Measurements from ENCODE around the gene LCN2. TPM values are rescaled to one million over a fixed set of nuclear protein-coding genes. Genes with fewer than 3 reads are reported as not detected.

LCN2 gene
- total and polyA plus RNA-seq, 12 donors: 0.34 to 2.7 (median 0.62) TPM; not detected in 5

DNA sequence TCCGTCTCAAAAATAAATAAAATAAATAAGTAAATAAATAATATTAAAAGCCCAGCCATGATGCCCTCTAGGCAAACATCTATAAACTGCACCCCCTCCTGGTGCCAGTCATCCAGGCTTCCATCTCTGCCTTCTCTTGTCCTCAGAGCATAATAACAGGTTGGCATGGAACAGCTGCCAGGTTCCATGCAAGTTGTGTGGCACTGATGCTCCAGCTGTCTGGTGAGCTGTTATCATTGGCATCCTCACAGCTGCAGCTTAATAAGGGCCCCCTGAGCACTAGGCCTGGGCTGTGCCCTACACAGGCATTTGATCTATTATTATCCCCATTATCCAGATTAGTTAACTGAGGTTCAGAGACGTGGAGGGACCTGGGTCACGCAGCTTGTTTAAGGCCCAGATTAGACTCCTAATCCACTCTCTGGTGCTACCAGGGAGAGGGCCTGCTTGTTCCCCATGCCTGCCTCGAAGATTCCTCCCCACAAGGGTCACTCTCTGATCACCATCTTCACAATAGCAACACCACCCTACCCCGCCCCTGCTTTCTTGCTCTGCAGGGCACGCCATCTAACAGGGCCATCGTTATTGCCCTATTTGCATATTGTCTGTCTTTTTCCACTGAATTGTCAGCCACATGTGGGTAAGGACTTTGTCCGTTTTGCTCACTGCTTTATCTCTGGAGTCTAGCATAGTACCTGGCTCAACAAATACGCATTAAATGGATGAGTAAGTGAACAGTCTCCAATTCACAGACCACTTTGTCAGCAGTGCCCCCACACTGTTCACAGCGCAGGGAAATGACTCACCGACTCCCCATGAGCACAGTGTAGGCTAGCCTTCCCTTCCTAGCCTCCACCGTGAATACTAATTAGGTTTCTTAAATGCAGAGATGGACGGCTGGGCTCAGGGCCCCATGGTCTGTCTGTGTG lies 52.5 kb downstream of the LCN2 start:
- Histone ChIP-seq H3K36me3 (no peaks in the 10 kb centered on the region), H3K27me3 (peaks cover 0 to 20% (median 16%) of the 10 kb centered on the region in 7 donors), H3K4me1 (peaks cover 0 to 16% (median 10%) of the 10 kb centered on the region in 9 donors), H3K4me3 (no peak overlapping the region), H3K27ac (no peak overlapping the region), H3K9me3 (no peaks in the 10 kb centered on the region)
- TF ChIP-seq, protein P1, sequence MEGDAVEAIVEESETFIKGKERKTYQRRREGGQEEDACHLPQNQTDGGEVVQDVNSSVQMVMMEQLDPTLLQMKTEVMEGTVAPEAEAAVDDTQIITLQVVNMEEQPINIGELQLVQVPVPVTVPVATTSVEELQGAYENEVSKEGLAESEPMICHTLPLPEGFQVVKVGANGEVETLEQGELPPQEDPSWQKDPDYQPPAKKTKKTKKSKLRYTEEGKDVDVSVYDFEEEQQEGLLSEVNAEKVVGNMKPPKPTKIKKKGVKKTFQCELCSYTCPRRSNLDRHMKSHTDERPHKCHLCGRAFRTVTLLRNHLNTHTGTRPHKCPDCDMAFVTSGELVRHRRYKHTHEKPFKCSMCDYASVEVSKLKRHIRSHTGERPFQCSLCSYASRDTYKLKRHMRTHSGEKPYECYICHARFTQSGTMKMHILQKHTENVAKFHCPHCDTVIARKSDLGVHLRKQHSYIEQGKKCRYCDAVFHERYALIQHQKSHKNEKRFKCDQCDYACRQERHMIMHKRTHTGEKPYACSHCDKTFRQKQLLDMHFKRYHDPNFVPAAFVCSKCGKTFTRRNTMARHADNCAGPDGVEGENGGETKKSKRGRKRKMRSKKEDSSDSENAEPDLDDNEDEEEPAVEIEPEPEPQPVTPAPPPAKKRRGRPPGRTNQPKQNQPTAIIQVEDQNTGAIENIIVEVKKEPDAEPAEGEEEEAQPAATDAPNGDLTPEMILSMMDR (IDR thresholded peaks at IDR 0.05): no peak
- 87 to 89% methylated on average over 13 of the region's 13 CpGs for WGBS, 2 donors
- intact Hi-C loops (cut with DNase I): loop anchor here in 1 of 10 donors (2.0 kb wide), 1 partner anchor 41 kb away; no protein-coding TSS in a partner anchor
- ATAC-seq: no peak
- peak in 1 of 2 donors; percentile 6 for DNase-seq

DNA sequence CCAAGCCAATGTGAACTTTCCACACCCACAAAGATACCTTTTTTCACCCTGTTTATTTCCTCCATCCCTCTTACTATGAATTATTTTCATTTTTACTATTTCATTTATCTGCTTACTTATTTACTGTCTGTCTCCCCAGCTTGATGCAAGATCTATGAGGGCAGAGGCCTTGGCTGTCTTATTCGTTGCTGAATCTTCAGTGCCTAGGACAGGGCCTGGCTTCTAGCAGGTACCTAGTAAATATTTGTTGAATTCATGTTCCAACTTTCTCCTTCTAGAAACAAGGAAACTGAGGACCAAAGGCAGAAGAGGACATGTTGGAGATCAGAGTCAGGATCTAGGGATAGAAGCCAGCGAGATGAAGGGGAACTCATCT lies 53.4 kb downstream of the LCN2 start:
- H3K27me3 ChIP-seq: peaks cover 0 to 20% (median 16%) of the 10 kb centered on the region in 7 donors
- 10 to 16% methylated on average over 2 of the region's 2 CpGs for WGBS, 2 donors

More for the DNA sequence above, 53.4 kb downstream of the LCN2 start:
- H3K27ac ChIP-seq: peak overlapping the region in 1 of 10 donors; percentile 54
- peak overlapping the region in 7 of 10 donors; percentile 67 to 75 (median 71) for H3K4me3 ChIP-seq
- DNase-seq (no peak), ATAC-seq (no peak)
- intact Hi-C loops (cut with DNase I): loop anchor here in 1 of 10 donors (2.0 kb wide), 1 partner anchor 40 kb away; no protein-coding TSS in a partner anchor
- peaks cover 0 to 16% (median 10%) of the 10 kb centered on the region in 9 donors for H3K4me1 ChIP-seq
- no peaks in the 10 kb centered on the region for H3K36me3 ChIP-seq
- TF ChIP-seq, protein P1 (IDR thresholded peaks at IDR 0.05): no peak
- no peaks in the 10 kb centered on the region for H3K9me3 ChIP-seq

Other genes with a start within 250 kb of the LCN2 start
- 10 to 100 TPM; 32.8 to 52.0 (median 44.7) TPM for gene ST6GALNAC6, start 249.8 kb upstream of the LCN2 start, total RNA-seq
- 10 to 100 TPM; 33.0 to 40.5 TPM for gene ST6GALNAC6, start 249.8 kb upstream of the LCN2 start, polyA plus RNA-seq
- gene ST6GALNAC4, start 232.4 kb upstream of the LCN2 start, total RNA-seq: 10 to 100 TPM; 23.2 to 52.9 (median 33.9) TPM
- gene ST6GALNAC4, start 232.4 kb upstream of the LCN2 start, polyA plus RNA-seq: 10 to 100 TPM; 10.8 to 48.6 TPM
- under 1 TPM in 7 of 10 donors, not detected in 3; 0.25 to 0.59 (median 0.47) TPM for gene PIP5KL1, start 218.7 kb upstream of the LCN2 start, total RNA-seq
- under 1 TPM in 1 of 2 donors, not detected in 1; 0.28 TPM for gene PIP5KL1, start 218.7 kb upstream of the LCN2 start, polyA plus RNA-seq
- gene DPM2, start 211.6 kb upstream of the LCN2 start, total RNA-seq: 10 to 100 TPM in 8 of 10 donors, 1 to 10 TPM in 2; 7.2 to 15.4 (median 12.3) TPM
- gene DPM2, start 211.6 kb upstream of the LCN2 start, polyA plus RNA-seq: 10 to 100 TPM; 16.7 to 31.1 TPM
- 10 to 100 TPM; 11.1 to 33.5 (median 25.1) TPM for gene EEIG1, start 168.5 kb upstream of the LCN2 start, total RNA-seq
- gene EEIG1, start 168.5 kb upstream of the LCN2 start, polyA plus RNA-seq: 10 to 100 TPM in 1 of 2 donors, 1 to 10 TPM in 1; 6.7 to 13.0 TPM
- gene NAIF1, start 82.1 kb upstream of the LCN2 start, total RNA-seq: 1 to 10 TPM; 3.2 to 7.0 (median 5.5) TPM
- gene NAIF1, start 82.1 kb upstream of the LCN2 start, polyA plus RNA-seq: 1 to 10 TPM; 4.4 to 7.2 TPM
- 10 to 100 TPM in 3 of 10 donors, 1 to 10 TPM in 7; 3.6 to 20.7 (median 7.5) TPM for gene SLC25A25, start 81.2 kb upstream of the LCN2 start, total RNA-seq
- gene SLC25A25, start 81.2 kb upstream of the LCN2 start, polyA plus RNA-seq: 1 to 10 TPM; 2.3 to 4.8 TPM
- gene PTGES2, start 21.7 kb upstream of the LCN2 start, total RNA-seq: 100 to 1,000 TPM; 117 to 166 (median 148) TPM
- 100 to 1,000 TPM; 132 to 147 TPM for gene PTGES2, start 21.7 kb upstream of the LCN2 start, polyA plus RNA-seq
- 10 to 100 TPM; 29.5 to 58.2 (median 36.1) TPM for gene BBLN, start 10.8 kb downstream of the LCN2 start, total RNA-seq
- 100 to 1,000 TPM in 1 of 2 donors, 10 to 100 TPM in 1; 70.2 to 159 TPM for gene BBLN, start 10.8 kb downstream of the LCN2 start, polyA plus RNA-seq
- gene CIZ1, start 42.1 kb downstream of the LCN2 start, total RNA-seq: 10 to 100 TPM; 63.0 to 96.0 (median 76.7) TPM
- 10 to 100 TPM; 39.7 to 70.2 TPM for gene CIZ1, start 42.1 kb downstream of the LCN2 start, polyA plus RNA-seq
- 1 to 10 TPM; 2.1 to 7.7 (median 3.9) TPM for gene DNM1, start 53.9 kb downstream of the LCN2 start, total RNA-seq
- gene DNM1, start 53.9 kb downstream of the LCN2 start, polyA plus RNA-seq: 10 to 100 TPM in 1 of 2 donors, 1 to 10 TPM in 1; 2.5 to 13.7 TPM
- gene GOLGA2, start 126.6 kb downstream of the LCN2 start, total RNA-seq: 100 to 1,000 TPM in 1 of 10 donors, 10 to 100 TPM in 9; 78.0 to 101 (median 89.1) TPM
- gene GOLGA2, start 126.6 kb downstream of the LCN2 start, polyA plus RNA-seq: 10 to 100 TPM; 85.7 to 91.8 TPM
- gene SWI5, start 126.8 kb downstream of the LCN2 start, total RNA-seq: 10 to 100 TPM; 13.9 to 23.8 (median 20.8) TPM
- 10 to 100 TPM; 17.0 to 46.3 TPM for gene SWI5, start 126.8 kb downstream of the LCN2 start, polyA plus RNA-seq
- 10 to 100 TPM; 32.8 to 50.3 (median 44.2) TPM for gene TRUB2, start 173.0 kb downstream of the LCN2 start, total RNA-seq
- gene TRUB2, start 173.0 kb downstream of the LCN2 start, polyA plus RNA-seq: 10 to 100 TPM; 18.0 to 27.4 TPM
- gene COQ4, start 173.4 kb downstream of the LCN2 start, total RNA-seq: 10 to 100 TPM; 26.5 to 35.8 (median 30.0) TPM
- 10 to 100 TPM; 36.3 to 42.8 TPM for gene COQ4, start 173.4 kb downstream of the LCN2 start, polyA plus RNA-seq
- 10 to 100 TPM in 9 of 10 donors, 1 to 10 TPM in 1; 10.0 to 26.3 (median 15.5) TPM for gene SLC27A4, start 191.1 kb downstream of the LCN2 start, total RNA-seq
- 10 to 100 TPM; 35.0 to 37.2 TPM for gene SLC27A4, start 191.1 kb downstream of the LCN2 start, polyA plus RNA-seq
- gene URM1, start 221.9 kb downstream of the LCN2 start, total RNA-seq: 10 to 100 TPM; 39.2 to 64.3 (median 51.2) TPM
- 10 to 100 TPM; 18.7 to 75.7 TPM for gene URM1, start 221.9 kb downstream of the LCN2 start, polyA plus RNA-seq

Measured in heart right ventricle (tissue), 16 donors.